ENCODE results near the gene HPGD. TPM values are rescaled to one million over a fixed set of nuclear protein-coding genes. Genes with fewer than 3 reads are reported as not detected.

Gene HPGD
- total RNA-seq, 1 experiment from 2014 or later, result 0.66 TPM

- no TSS peak for BruUV-seq (replicated peaks)
- no peak for ATAC-seq
- no peak overlapping the region for H3K4me2 ChIP-seq (ENCODE audit: low read length)
These were observed 1.6 kb downstream of the HPGD start for GRCh38 chr4:174520660-174521059.

GRCh38 chr4:174517502-174518445, 4.5 kb downstream of the HPGD start:
- no peaks in the 10 kb centered on the region; the same call in 1 of the 2 replicates for H3K27me3 ChIP-seq (ENCODE audit: insufficient read depth, low read length)
- no peak for DNase-seq (ENCODE audit: low read depth, low spot score)
- no peak overlapping the region for H3K4me3 ChIP-seq (replicated peaks in 1 of 2; ENCODE audit: low read depth in 1 of 2, low read length in 2 of 2)
- no peak overlapping the region for H3K27ac ChIP-seq (ENCODE audit: low read depth, low read length)
- ATAC-seq, result no peak
- POLR2A ChIA-PET, result no interaction called here
- no peaks in the 10 kb centered on the region for H3K79me2 ChIP-seq (ENCODE audit: insufficient read depth, low read length)
- H2AFZ ChIP-seq (ENCODE audit: low read depth, low read length, poor library complexity, severe bottlenecking), result no peak overlapping the region
- H3K4me2 ChIP-seq (ENCODE audit: low read length), result no peak overlapping the region
- H3K9me3 ChIP-seq (ENCODE audit: control insufficient read depth in 1 of 2, insufficient read depth in 1 of 2, low read depth in 1 of 2, low read length in 2 of 2), result no peaks in the 10 kb centered on the region
- H3K9ac ChIP-seq (ENCODE audit: low read length), result no peak overlapping the region
- BruUV-seq (replicated peaks), result no TSS peak
- no peaks in the 10 kb centered on the region for H3K36me3 ChIP-seq (ENCODE audit: control insufficient read depth in 1 of 2, insufficient read depth in 2 of 2, low read length in 2 of 2)
- peaks cover 0 to 13% of the 10 kb centered on the region in 2 experiments; a peak in 1 of 4 replicates for H3K4me1 ChIP-seq (ENCODE audit: control insufficient read depth in 1 of 2, insufficient read depth in 2 of 2, low read length in 2 of 2)
- intact Hi-C loops (cut with micrococcal nuclease), result no loop called here
- no peaks in the 10 kb centered on the region for H3K9me2 ChIP-seq (ENCODE audit: insufficient read depth)
- no peaks in the 10 kb centered on the region for H4K20me1 ChIP-seq (ENCODE audit: insufficient read depth)
- RAD21 ChIA-PET (ENCODE audit: low non-redundant PET in 1 of 2, low total read pairs in 2 of 2, uncharacterized antibody in 2 of 2, unreplicated experiment in 2 of 2), result no interaction called here
- CTCF ChIA-PET, result no interaction called here
- TF ChIP-seq JUND (IDR thresholded peaks at IDR 0.05), result no peak
- no peak for TF ChIP-seq ATF3 (IDR thresholded peaks at IDR 0.05)
- TF ChIP-seq SIN3A (IDR thresholded peaks at IDR 0.05; ENCODE audit: low read depth), result no peak
- no peak for TF ChIP-seq REST (IDR thresholded peaks at IDR 0.05; ENCODE audit: low read depth)
- TF ChIP-seq ZFX (IDR thresholded peaks at IDR 0.05), result no peak
- TF ChIP-seq ZBTB33 (IDR thresholded peaks at IDR 0.05; ENCODE audit: extremely low read depth, insufficient replicate concordance, low read length), result no peak

More at GRCh38 chr4:174520660-174521059, 1.6 kb downstream of the HPGD start:
- Histone ChIP-seq H3K9me3 (ENCODE audit: control insufficient read depth in 1 of 2, insufficient read depth in 1 of 2, low read depth in 1 of 2, low read length in 2 of 2) (no peaks in the 10 kb centered on the region), H3K79me2 (ENCODE audit: insufficient read depth, low read length) (no peaks in the 10 kb centered on the region), H4K20me1 (ENCODE audit: insufficient read depth) (no peaks in the 10 kb centered on the region), H3K27me3 (ENCODE audit: insufficient read depth, low read length) (no peaks in the 10 kb centered on the region; the same call in 1 of the 2 replicates), H3K36me3 (ENCODE audit: control insufficient read depth in 1 of 2, insufficient read depth in 2 of 2, low read length in 2 of 2) (no peaks in the 10 kb centered on the region), H3K4me1 (ENCODE audit: control insufficient read depth in 1 of 2, insufficient read depth in 2 of 2, low read length in 2 of 2) (peaks cover 0 to 16% of the 10 kb centered on the region in 2 experiments; a peak in 1 of 4 replicates), H3K4me3 (replicated peaks in 1 of 2; ENCODE audit: low read depth in 1 of 2, low read length in 2 of 2) (no peak overlapping the region), H3K27ac (ENCODE audit: low read depth, low read length) (no peak overlapping the region), H3K9me2 (ENCODE audit: insufficient read depth) (no peaks in the 10 kb centered on the region), H2AFZ (ENCODE audit: low read depth, low read length, poor library complexity, severe bottlenecking) (no peak overlapping the region), H3K9ac (ENCODE audit: low read length) (no peak overlapping the region)
- ChIA-PET RAD21 (ENCODE audit: low non-redundant PET in 1 of 2, low total read pairs in 2 of 2, uncharacterized antibody in 2 of 2, unreplicated experiment in 2 of 2) (no interaction called here), CTCF (no interaction called here), POLR2A (no interaction called here)
- DNase-seq (ENCODE audit: low read depth, low spot score), result no peak
- TF ChIP-seq ZBTB33 (IDR thresholded peaks at IDR 0.05; ENCODE audit: extremely low read depth, insufficient replicate concordance, low read length), result no peak
- intact Hi-C loops (cut with micrococcal nuclease), result no loop called here

Measured in HCT116 (cell line).